Tibial nerve (tissue), 4 donors: ENCODE results near the gene RANBP17. TPM values are rescaled to one million over a fixed set of nuclear protein-coding genes. Genes with fewer than 3 reads are reported as not detected.
"Not testable (repeated sequence)": the region's sequence is repeated elsewhere in the genome, so short reads cannot be mapped to it uniquely, and the experiment has no call there.

Experiments used
- DNase-seq, 2 donors: peaks; one replicate each; pipeline ENCODE4 v3.0.0-alpha.2; 2019; ENCODE audit warnings: low spot score in 2 of 2
- H3K27ac ChIP-seq, 4 donors: fragments of 200-600 bp; sonication (generic) in 3 of 4; one replicate each; pipeline ENCODE4 v1.5.1; 2017 to 2019; ENCODE audit warnings: mild to moderate bottlenecking in 1 of 4
- H3K27me3 ChIP-seq, 2 donors: fragments of 200-600 bp; sonication (generic) in 1 of 2; one replicate each; pipeline versions ENCODE4 v1.5.1 to v1.6.0; 2017 to 2019
- H3K36me3 ChIP-seq, 3 donors: fragments of 200-600 bp; sonication (generic); one replicate each; pipeline ENCODE4 v1.5.1; 2018 to 2019
- H3K4me1 ChIP-seq, 4 donors: fragments of 200-600 bp; sonication (generic) in 3 of 4; one replicate each; pipeline ENCODE4 v1.5.1; 2017 to 2019
- H3K4me3 ChIP-seq, 4 donors: fragments of 200-600 bp; sonication (generic) in 3 of 4; one replicate each; pipeline ENCODE4 v1.5.1; 2017 to 2019; ENCODE audit warnings: mild to moderate bottlenecking in 1 of 4, moderate library complexity in 1 of 4
- H3K9me3 ChIP-seq, 4 donors: fragments of 200-600 bp; sonication (generic) in 3 of 4; one replicate each; pipeline ENCODE4 v1.5.1; 2017 to 2019
- EP300 ChIP-seq, 2 donors: sonication (generic); formaldehyde crosslinking; IDR thresholded peaks; one replicate each; pipeline ENCODE4 v1.6.1; 2017; ENCODE audit warnings: antibody characterized with exemption in 2 of 2, mild to moderate bottlenecking in 1 of 2
- POLR2A ChIP-seq, 2 donors: fragments of 450-650 bp; IDR thresholded peaks; one replicate each; pipeline ENCODE4 v1.6.1; 2017; ENCODE audit warnings: antibody characterized with exemption in 2 of 2, mild to moderate bottlenecking in 2 of 2, moderate library complexity in 2 of 2
- WGBS, 2 donors: methylation state at CpG; one replicate each; pipeline ENCODE4 v1.1.5; 2018; 5-methylcytosine and 5-hydroxymethylcytosine counted together
- total RNA-seq, 4 donors: library from RNA; depleted of rRNA; stranded (reverse); fragments of >200 nt; gene quantifications; one replicate each; pipeline ENCODE4 v1.1.0, GENCODE V29; 2016
- TF ChIP-seq, protein P1 (sequence below), 5 experiments: fragments of 200-600 bp in 3 of 5; fragments of 450-650 bp in 2 of 5; sonication (generic) in 3 of 5; IDR thresholded peaks; one replicate each; pipeline ENCODE4 v1.5.1; 2016 to 2019; ENCODE audit warnings: antibody characterized with exemption in 5 of 5, mild to moderate bottlenecking in 3 of 5, moderate library complexity in 2 of 5

The RANBP17 gene
- total RNA-seq, 4 donors from 2014 or later = 10.8 to 34.5 (median 17.6) TPM

DNA sequence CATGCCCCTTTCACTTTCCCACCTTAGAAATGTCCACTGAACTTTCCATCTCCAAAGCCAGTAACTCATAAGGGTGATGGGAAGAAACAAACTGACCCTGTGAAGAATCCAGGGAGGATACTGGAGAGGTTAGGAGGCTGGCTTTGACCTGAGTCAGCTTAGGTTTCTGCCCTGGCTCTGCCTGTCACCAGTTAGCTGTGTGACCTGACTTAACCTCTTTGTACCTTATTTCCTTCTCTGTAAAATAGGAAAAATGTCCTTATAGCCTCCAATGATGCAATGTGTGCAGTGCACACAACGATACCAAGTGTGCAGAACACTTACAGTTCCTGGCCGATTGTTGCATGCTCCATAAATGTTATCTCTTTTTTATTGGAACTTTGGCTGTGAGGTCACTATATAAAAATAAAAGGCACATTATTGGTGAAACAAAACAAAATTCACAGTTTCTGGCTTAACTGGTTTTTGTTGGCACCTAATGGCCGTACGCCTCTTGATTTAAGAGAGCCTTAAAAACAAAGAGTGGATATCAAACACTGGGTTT, 40.5 kb upstream of the RANBP17 start:
- H3K27me3 ChIP-seq = no peaks in the 10 kb centered on the region
- no peaks in the 10 kb centered on the region for H3K36me3 ChIP-seq
- H3K4me1 ChIP-seq = no peaks in the 10 kb centered on the region
- TF ChIP-seq, protein P1, sequence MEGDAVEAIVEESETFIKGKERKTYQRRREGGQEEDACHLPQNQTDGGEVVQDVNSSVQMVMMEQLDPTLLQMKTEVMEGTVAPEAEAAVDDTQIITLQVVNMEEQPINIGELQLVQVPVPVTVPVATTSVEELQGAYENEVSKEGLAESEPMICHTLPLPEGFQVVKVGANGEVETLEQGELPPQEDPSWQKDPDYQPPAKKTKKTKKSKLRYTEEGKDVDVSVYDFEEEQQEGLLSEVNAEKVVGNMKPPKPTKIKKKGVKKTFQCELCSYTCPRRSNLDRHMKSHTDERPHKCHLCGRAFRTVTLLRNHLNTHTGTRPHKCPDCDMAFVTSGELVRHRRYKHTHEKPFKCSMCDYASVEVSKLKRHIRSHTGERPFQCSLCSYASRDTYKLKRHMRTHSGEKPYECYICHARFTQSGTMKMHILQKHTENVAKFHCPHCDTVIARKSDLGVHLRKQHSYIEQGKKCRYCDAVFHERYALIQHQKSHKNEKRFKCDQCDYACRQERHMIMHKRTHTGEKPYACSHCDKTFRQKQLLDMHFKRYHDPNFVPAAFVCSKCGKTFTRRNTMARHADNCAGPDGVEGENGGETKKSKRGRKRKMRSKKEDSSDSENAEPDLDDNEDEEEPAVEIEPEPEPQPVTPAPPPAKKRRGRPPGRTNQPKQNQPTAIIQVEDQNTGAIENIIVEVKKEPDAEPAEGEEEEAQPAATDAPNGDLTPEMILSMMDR (IDR thresholded peaks at IDR 0.05) = no peak
- TF ChIP-seq EP300 (IDR thresholded peaks at IDR 0.05) (no peak), POLR2A (IDR thresholded peaks at IDR 0.05) (no peak)
- no peak overlapping the region for H3K27ac ChIP-seq
- WGBS, 2 donors = 47 to 57% methylated on average over 4 of the region's 4 CpGs
- H3K4me3 ChIP-seq = no peak overlapping the region
- peaks cover 0 to 12% (median 0%) of the 10 kb centered on the region in 4 donors for H3K9me3 ChIP-seq
- DNase-seq = no peak

DNA sequence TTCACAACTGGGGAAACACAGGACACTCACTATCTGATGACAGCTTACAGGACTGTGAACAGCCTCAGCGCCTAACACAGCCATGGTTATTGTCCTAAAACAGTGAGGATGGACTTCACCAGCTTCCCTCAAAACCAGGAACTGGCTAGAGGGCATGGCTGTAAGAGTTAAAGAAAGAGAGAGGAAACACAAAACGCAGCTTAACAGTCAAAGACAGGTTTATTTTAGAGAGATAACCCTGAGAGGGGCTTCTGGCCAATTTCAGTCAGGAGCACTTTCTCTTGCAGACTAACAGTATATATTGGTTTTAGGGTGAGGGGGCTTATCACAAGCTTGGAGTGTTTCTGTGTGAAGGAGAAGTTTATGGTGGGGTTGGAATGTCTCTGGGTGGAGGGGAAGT, 35.7 kb upstream of the RANBP17 start:
- no peaks in the 10 kb centered on the region for H3K4me1 ChIP-seq
- peaks cover 0 to 12% (median 0%) of the 10 kb centered on the region in 4 donors for H3K9me3 ChIP-seq
- no peaks in the 10 kb centered on the region for H3K27me3 ChIP-seq
- H3K27ac ChIP-seq = no peak overlapping the region
- no peak overlapping the region for H3K4me3 ChIP-seq
- no peaks in the 10 kb centered on the region for H3K36me3 ChIP-seq
- TF ChIP-seq EP300 (IDR thresholded peaks at IDR 0.05) (no peak), POLR2A (IDR thresholded peaks at IDR 0.05) (no peak)
- TF ChIP-seq, protein P1 (IDR thresholded peaks at IDR 0.05) = no peak
- WGBS, 2 donors = 85 to 87% methylated on average over 2 of the region's 2 CpGs
- no peak for DNase-seq

DNA sequence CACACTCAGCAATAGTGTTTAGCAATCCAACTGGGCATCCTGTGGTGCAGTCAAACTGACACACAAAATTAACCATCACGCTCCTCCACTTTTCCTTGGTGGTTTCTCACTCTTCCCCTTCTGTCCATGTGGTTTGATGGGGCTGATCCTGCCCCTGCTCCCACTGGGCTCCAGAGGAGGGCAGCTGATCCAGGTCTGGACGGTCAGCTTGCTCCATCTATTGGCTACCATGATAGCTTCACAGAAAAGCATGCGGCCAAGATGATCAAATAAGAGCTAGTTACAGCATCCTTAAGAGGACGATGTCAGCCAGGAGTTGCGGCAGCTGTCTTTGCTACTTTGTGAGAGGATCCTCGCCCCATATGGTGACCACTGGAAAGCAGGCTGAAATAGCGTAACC, 29.6 kb upstream of the RANBP17 start:
- 74 to 82% methylated on average over 7 of the region's 7 CpGs for WGBS, 2 donors
- Histone ChIP-seq H3K27me3 (no peaks in the 10 kb centered on the region), H3K4me3 (no peak overlapping the region), H3K36me3 (no peaks in the 10 kb centered on the region), H3K27ac (no peak overlapping the region), H3K9me3 (no peaks in the 10 kb centered on the region), H3K4me1 (no peaks in the 10 kb centered on the region)
- no peak for DNase-seq
- no peak for TF ChIP-seq POLR2A (IDR thresholded peaks at IDR 0.05)
- TF ChIP-seq, protein P1 (IDR thresholded peaks at IDR 0.05) = no peak
- TF ChIP-seq EP300 (IDR thresholded peaks at IDR 0.05) = no peak

DNA sequence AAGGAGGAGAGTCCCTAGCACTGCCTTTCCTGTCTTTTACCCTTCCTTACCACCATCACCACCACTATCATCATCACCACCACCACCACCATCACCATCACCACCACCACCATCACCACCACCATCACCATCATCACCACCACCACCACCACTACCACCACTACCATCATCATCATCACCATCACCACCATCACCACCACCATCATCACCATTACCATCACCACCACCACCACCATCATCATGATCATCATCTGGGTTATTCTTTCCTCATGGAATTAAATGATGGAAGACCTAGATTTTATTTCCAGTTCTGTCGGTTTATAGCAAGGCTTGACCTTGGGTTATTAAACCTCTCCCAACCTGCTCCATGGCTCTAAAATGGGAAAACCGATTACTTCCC, 27.8 kb upstream of the RANBP17 start:
- not testable (repeated sequence) for H3K4me1 ChIP-seq, H3K36me3 ChIP-seq, H3K9me3 ChIP-seq, H3K4me3 ChIP-seq, H3K27ac ChIP-seq, DNase-seq, H3K27me3 ChIP-seq
- 87 to 89% methylated on average over 2 of the region's 2 CpGs for WGBS, 2 donors

DNA sequence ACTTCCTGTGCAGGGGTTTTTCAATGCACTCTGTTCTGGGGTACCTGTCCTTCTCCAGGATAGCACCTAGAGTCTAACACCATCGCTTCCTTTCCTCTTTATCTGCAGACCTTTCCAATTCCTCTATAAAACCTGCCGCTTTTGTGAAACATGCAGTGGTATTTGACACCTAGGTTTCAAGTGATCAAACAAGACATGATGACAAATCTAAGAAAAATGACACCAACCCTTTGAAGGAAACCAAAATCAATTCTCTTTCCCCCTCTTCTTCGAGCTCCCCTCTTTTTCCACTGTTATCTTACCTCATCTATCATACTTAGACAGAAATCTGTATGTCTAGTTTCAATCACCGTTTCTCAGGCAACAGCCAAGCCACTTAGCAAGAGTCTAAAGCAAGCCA, 25.6 kb upstream of the RANBP17 start:
- TF ChIP-seq POLR2A (IDR thresholded peaks at IDR 0.05) = no peak
- TF ChIP-seq, protein P1 (IDR thresholded peaks at IDR 0.05) = no peak
- TF ChIP-seq EP300 (IDR thresholded peaks at IDR 0.05) = no peak
- no peaks in the 10 kb centered on the region for H3K36me3 ChIP-seq
- WGBS, 2 donors = 82 to 86% methylated on average over 4 of the region's 4 CpGs
- H3K27me3 ChIP-seq = no peaks in the 10 kb centered on the region
- no peak for DNase-seq
- no peak overlapping the region for H3K4me3 ChIP-seq
- H3K27ac ChIP-seq = no peak overlapping the region
- no peaks in the 10 kb centered on the region for H3K4me1 ChIP-seq
- H3K9me3 ChIP-seq = no peaks in the 10 kb centered on the region

DNA sequence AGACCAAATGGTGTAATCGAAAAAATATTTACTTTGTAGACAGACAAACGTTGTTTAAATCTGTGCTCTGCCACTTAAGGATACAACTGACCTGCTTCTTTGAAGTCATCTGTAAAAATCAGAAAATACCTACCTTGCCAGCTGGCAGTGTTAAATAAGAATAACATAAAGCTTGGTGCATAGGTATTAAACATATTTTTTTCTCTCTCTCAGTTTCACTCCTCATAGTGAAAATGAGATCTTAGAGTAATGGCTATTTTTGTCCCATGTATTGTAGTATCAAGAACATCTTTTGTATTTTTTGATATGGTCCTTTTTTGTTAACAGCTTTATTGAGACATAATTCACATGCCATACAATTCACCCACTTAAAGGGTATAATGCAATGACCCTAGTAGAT, 17.9 kb upstream of the RANBP17 start:
- H3K4me3 ChIP-seq = no peak overlapping the region
- WGBS, 2 donors = 82 to 84% methylated on average over 2 of the region's 2 CpGs
- H3K36me3 ChIP-seq = no peaks in the 10 kb centered on the region
- TF ChIP-seq, protein P1 (IDR thresholded peaks at IDR 0.05) = no peak
- TF ChIP-seq EP300 (IDR thresholded peaks at IDR 0.05) (no peak), POLR2A (IDR thresholded peaks at IDR 0.05) (no peak)
- H3K27me3 ChIP-seq = no peaks in the 10 kb centered on the region
- H3K9me3 ChIP-seq = no peaks in the 10 kb centered on the region
- no peak overlapping the region for H3K27ac ChIP-seq
- no peak for DNase-seq
- H3K4me1 ChIP-seq = no peaks in the 10 kb centered on the region
